Measurements from ENCODE around the gene RSPRY1.

DNA sequence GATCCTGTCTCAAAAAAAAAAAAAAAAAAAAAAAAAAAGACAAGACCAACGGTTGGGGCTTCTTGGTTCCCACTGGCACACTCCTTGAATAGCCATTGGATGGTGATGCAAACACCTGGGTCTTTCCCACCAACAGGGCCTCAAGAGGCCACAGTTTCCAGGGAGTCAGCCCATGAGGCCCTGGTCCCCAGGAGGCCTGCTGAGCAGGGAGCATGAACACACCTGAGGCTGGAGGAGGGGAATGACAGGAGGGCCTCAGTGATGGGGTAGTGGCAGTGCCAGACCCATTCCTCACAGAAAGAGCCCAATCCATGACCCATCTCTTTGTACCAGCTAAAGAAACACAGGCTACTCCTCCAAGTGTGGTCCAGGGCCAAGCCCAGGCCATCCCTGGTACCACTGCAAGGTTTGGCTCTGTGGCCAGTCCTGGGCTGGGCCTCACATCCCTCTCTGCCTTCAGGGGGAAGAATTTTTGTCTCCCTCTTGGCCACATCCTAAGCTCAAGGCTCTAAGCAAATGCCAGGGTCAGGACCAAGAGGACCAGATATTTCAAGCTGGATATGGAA, 72.9 kb downstream of the RSPRY1 start:
- TF ChIP-seq GATA2 (IDR thresholded peaks at IDR 0.05; ENCODE audit: low read depth, low read length): no peak
- TF ChIP-seq GATA3 (IDR thresholded peaks at IDR 0.05; ENCODE audit: low read depth, low read length): no peak
